Measurements from ENCODE around the gene CCR6. TPM values are rescaled to one million over a fixed set of nuclear protein-coding genes. Genes with fewer than 3 reads are reported as not detected.

CCR6 gene
- total and polyA plus RNA-seq, 2 of the 13 experiments (the other 11 are each of a cell fraction or from before 2014, with no cell fraction given), result 4.5 to 8.7 TPM

GRCh38 chr6:167136376-167136775, 13.5 kb downstream of the CCR6 start:
- POLR2A ChIA-PET, result no interaction called here
- Histone ChIP-seq H3K36me3 (replicated peaks in 1 of 2; ENCODE audit: control insufficient read depth in 1 of 2, insufficient read depth in 2 of 2, low read length in 2 of 2) (peaks cover 12 to 25% of the 10 kb centered on the region in 2 experiments), H3K4me2 (ENCODE audit: low read depth, low read length) (no peak overlapping the region), H3K79me2 (ENCODE audit: insufficient read depth, low read length) (no peaks in the 10 kb centered on the region), H3K27me3 (ENCODE audit: control insufficient read depth in 1 of 2, insufficient read depth in 2 of 2, low read length in 2 of 2) (no peaks in the 10 kb centered on the region), H3K4me3 (replicated peaks in 1 of 3; ENCODE audit: insufficient read depth in 1 of 3, low read depth in 2 of 3, low read length in 3 of 3) (no peak overlapping the region), H3K27ac (ENCODE audit: extremely low read length, insufficient read depth, low read length) (no peak overlapping the region), H2AFZ (ENCODE audit: low read length) (no peak overlapping the region), H3K9ac (ENCODE audit: insufficient read depth, low read depth, low read length) (no peak overlapping the region), H4K20me1 (ENCODE audit: insufficient read depth, low read length) (no peaks in the 10 kb centered on the region), H3K9me3 (ENCODE audit: low read length) (no peaks in the 10 kb centered on the region), H3K4me1 (ENCODE audit: insufficient read depth, low read length) (peaks cover 40% of the 10 kb centered on the region)
- no peak for FAIRE-seq
- DNase-seq (ENCODE audit: low spot score), result no peak
- no peak for ATAC-seq
- BruUV-seq (replicated peaks), result no TSS peak
- 86% methylated on average over 13 of the region's 13 CpGs for WGBS (ENCODE audit: low lambda C conversion rate)
- intact Hi-C loops (cut with micrococcal nuclease; ENCODE audit: unreplicated experiment) (no loop called here), in situ Hi-C loops (cut with HindIII; ENCODE audit: extremely low pct_ligation_motif_present, low pct_unique_long_range_greater_than_20kb) (loop anchor here (25.0 kb wide), 1 partner anchor 124 kb away; no protein-coding TSS in a partner anchor)
- CTCF ChIA-PET (ENCODE audit: low intra/inter-chr PET ratio, low total read pairs), result no interaction called here
- TF ChIP-seq ELF3 (CRISPR knock-in tag; IDR thresholded peaks at IDR 0.05), result no peak
- no peak for TF ChIP-seq SIX4 (CRISPR knock-in tag; IDR thresholded peaks at IDR 0.05)
- TF ChIP-seq ZNF331 (CRISPR knock-in tag; IDR thresholded peaks at IDR 0.05), result no peak
- TF ChIP-seq U2AF2 (IDR thresholded peaks at IDR 0.05; ENCODE audit: low read depth, low read length), result no peak

GRCh38 chr6:167137081-167137480, 14.2 kb downstream of the CCR6 start:
- in situ Hi-C loops (cut with HindIII; ENCODE audit: extremely low pct_ligation_motif_present, low pct_unique_long_range_greater_than_20kb) (loop anchor here (25.0 kb wide), 1 partner anchor 125 kb away; no protein-coding TSS in a partner anchor), intact Hi-C loops (cut with micrococcal nuclease; ENCODE audit: unreplicated experiment) (no loop called here)
- ChIA-PET POLR2A (no interaction called here), CTCF (ENCODE audit: low intra/inter-chr PET ratio, low total read pairs) (no interaction called here)
- FAIRE-seq (no peak), ATAC-seq (no peak), DNase-seq (ENCODE audit: low spot score) (no peak)
- Histone ChIP-seq H3K4me3 (replicated peaks in 1 of 3; ENCODE audit: insufficient read depth in 1 of 3, low read depth in 2 of 3, low read length in 3 of 3) (no peak overlapping the region), H3K27me3 (ENCODE audit: control insufficient read depth in 1 of 2, insufficient read depth in 2 of 2, low read length in 2 of 2) (no peaks in the 10 kb centered on the region), H3K9me3 (ENCODE audit: low read length) (no peaks in the 10 kb centered on the region), H3K4me1 (ENCODE audit: insufficient read depth, low read length) (peaks cover 40% of the 10 kb centered on the region), H3K9ac (ENCODE audit: insufficient read depth, low read depth, low read length) (no peak overlapping the region), H3K27ac (ENCODE audit: extremely low read length, insufficient read depth, low read length) (no peak overlapping the region), H4K20me1 (ENCODE audit: insufficient read depth, low read length) (no peaks in the 10 kb centered on the region), H3K4me2 (ENCODE audit: low read depth, low read length) (no peak overlapping the region), H3K79me2 (ENCODE audit: insufficient read depth, low read length) (no peaks in the 10 kb centered on the region), H2AFZ (ENCODE audit: low read length) (no peak overlapping the region), H3K36me3 (replicated peaks in 1 of 2; ENCODE audit: control insufficient read depth in 1 of 2, insufficient read depth in 2 of 2, low read length in 2 of 2) (peaks cover 12 to 25% of the 10 kb centered on the region in 2 experiments)
- BruUV-seq (replicated peaks), result no TSS peak
- 98% methylated on average over 10 of the region's 10 CpGs for WGBS (ENCODE audit: low lambda C conversion rate)
- TF ChIP-seq RBAK (CRISPR knock-in tag; IDR thresholded peaks at IDR 0.05) (no peak), ELF1 (CRISPR knock-in tag; IDR thresholded peaks at IDR 0.05) (no peak), ZNF772 (CRISPR knock-in tag; IDR thresholded peaks at IDR 0.05) (no peak), ZNF605 (CRISPR knock-in tag; IDR thresholded peaks at IDR 0.05) (no peak), HMGA1 (CRISPR knock-in tag; conservative IDR thresholded peaks at IDR 0.05) (no peak), ZNF761 (CRISPR knock-in tag; conservative IDR thresholded peaks at IDR 0.05) (no peak), NR0B2 (CRISPR knock-in tag; IDR thresholded peaks at IDR 0.05) (no peak), PAWR (CRISPR knock-in tag; IDR thresholded peaks at IDR 0.05; ENCODE audit: borderline replicate concordance) (no peak)
- TF ChIP-seq, protein P1, sequence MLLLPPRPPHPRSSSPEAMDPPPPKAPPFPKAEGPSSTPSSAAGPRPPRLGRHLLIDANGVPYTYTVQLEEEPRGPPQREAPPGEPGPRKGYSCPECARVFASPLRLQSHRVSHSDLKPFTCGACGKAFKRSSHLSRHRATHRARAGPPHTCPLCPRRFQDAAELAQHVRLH (CRISPR knock-in tag; IDR thresholded peaks at IDR 0.05; ENCODE audit: borderline replicate concordance, low read depth), result no peak
- TF ChIP-seq, protein P2, sequence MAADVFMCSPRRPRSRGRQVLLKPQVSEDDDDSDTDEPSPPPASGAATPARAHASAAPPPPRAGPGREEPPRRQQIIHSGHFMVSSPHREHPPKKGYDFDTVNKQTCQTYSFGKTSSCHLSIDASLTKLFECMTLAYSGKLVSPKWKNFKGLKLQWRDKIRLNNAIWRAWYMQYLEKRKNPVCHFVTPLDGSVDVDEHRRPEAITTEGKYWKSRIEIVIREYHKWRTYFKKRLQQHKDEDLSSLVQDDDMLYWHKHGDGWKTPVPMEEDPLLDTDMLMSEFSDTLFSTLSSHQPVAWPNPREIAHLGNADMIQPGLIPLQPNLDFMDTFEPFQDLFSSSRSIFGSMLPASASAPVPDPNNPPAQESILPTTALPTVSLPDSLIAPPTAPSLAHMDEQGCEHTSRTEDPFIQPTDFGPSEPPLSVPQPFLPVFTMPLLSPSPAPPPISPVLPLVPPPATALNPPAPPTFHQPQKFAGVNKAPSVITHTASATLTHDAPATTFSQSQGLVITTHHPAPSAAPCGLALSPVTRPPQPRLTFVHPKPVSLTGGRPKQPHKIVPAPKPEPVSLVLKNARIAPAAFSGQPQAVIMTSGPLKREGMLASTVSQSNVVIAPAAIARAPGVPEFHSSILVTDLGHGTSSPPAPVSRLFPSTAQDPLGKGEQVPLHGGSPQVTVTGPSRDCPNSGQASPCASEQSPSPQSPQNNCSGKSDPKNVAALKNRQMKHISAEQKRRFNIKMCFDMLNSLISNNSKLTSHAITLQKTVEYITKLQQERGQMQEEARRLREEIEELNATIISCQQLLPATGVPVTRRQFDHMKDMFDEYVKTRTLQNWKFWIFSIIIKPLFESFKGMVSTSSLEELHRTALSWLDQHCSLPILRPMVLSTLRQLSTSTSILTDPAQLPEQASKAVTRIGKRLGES (CRISPR knock-in tag; IDR thresholded peaks at IDR 0.05; ENCODE audit: borderline replicate concordance), result no peak
- TF ChIP-seq, protein P3, sequence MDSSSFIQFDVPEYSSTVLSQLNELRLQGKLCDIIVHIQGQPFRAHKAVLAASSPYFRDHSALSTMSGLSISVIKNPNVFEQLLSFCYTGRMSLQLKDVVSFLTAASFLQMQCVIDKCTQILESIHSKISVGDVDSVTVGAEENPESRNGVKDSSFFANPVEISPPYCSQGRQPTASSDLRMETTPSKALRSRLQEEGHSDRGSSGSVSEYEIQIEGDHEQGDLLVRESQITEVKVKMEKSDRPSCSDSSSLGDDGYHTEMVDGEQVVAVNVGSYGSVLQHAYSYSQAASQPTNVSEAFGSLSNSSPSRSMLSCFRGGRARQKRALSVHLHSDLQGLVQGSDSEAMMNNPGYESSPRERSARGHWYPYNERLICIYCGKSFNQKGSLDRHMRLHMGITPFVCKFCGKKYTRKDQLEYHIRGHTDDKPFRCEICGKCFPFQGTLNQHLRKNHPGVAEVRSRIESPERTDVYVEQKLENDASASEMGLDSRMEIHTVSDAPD (CRISPR knock-in tag; IDR thresholded peaks at IDR 0.05), result no peak

All from HepG2 (cell line).